Prostate gland (tissue), 2 donors: ENCODE results near the gene PRF1. TPM values are rescaled to one million over a fixed set of nuclear protein-coding genes. Genes with fewer than 3 reads are reported as not detected.

Source experiments
- DNase-seq: peaks from one replicate; pipeline ENCODE4 v3.0.0-alpha.2; 2019; ENCODE audit warnings: low spot score
- H3K27ac ChIP-seq, 2 donors: fragments of 200-600 bp; sonication (generic); 2 replicates each; pipeline ENCODE4 v1.5.1; 2017 to 2019
- H3K27me3 ChIP-seq: fragments of 200-600 bp; sonication (generic); replicated peaks from 2 replicates; pipeline ENCODE4 v1.5.1; 2019; ENCODE audit not compliant: insufficient read depth
- H3K36me3 ChIP-seq, 2 donors: fragments of 200-600 bp; sonication (generic); 1 replicate in 1 of 2; 2 replicates in 1 of 2; pipeline versions ENCODE4 v1.5.1 to v1.8.1; 2017 to 2019
- H3K4me1 ChIP-seq: fragments of 200-600 bp; sonication (generic); replicated peaks from 2 replicates; pipeline ENCODE4 v1.5.1; 2019
- H3K4me3 ChIP-seq, 2 donors: fragments of 200-600 bp; sonication (generic); 2 replicates each; pipeline ENCODE4 v1.5.1; 2017 to 2019
- H3K9me3 ChIP-seq: fragments of 200-600 bp; sonication (generic); 2 replicates; pipeline ENCODE4 v1.5.1; 2017
- CTCF ChIP-seq, 4 experiments: fragments of 200-600 bp in 2 of 4; fragments of 450-650 bp in 2 of 4; sonication (generic) in 2 of 4; IDR thresholded peaks; 1 replicate in 3 of 4; 2 replicates in 1 of 4; pipeline ENCODE4 v1.5.1; 2016 to 2019; ENCODE audit warnings: antibody characterized with exemption in 4 of 4, mild to moderate bottlenecking in 2 of 4, moderate library complexity in 2 of 4
- POLR2A ChIP-seq: fragments of 450-650 bp; IDR thresholded peaks from one replicate; pipeline ENCODE4 v1.6.1; 2016; ENCODE audit warnings: antibody characterized with exemption, mild to moderate bottlenecking
- POLR2AphosphoS5 ChIP-seq: sonication (generic); formaldehyde crosslinking; IDR thresholded peaks from one replicate; pipeline ENCODE4 v1.6.1; 2017; ENCODE audit warnings: antibody characterized with exemption
- WGBS: methylation state at CpG from one replicate; pipeline ENCODE4 v1.1.5; 2018; 5-methylcytosine and 5-hydroxymethylcytosine counted together
- intact Hi-C: fragments of 100-400 bp; cut with DNase I; formaldehyde crosslinking; loops from one replicate; pipeline ENCODE4 v1.14.2; 2022
- total RNA-seq, 2 donors: library from RNA; depleted of rRNA; stranded (reverse); fragments of >200 nt; gene quantifications; one replicate each; pipeline ENCODE4 v1.1.0, GENCODE V29; 2016

The PRF1 gene
- total RNA-seq, 2 donors from 2014 or later: 0.32 to 2.3 TPM

- H3K36me3 ChIP-seq: no peaks in the 10 kb centered on the region
- H3K4me1 ChIP-seq: no peaks in the 10 kb centered on the region
- DNase-seq: no peak
- intact Hi-C loops: no loop called here
- no peaks in the 10 kb centered on the region for H3K27me3 ChIP-seq
- 83% methylated on average over 1 of the region's 1 CpG for WGBS
- H3K4me3 ChIP-seq: no peak overlapping the region
- TF ChIP-seq POLR2A: no peak
- TF ChIP-seq POLR2AphosphoS5: no peak
- TF ChIP-seq CTCF (IDR thresholded peaks at IDR 0.05): no peak
- H3K27ac ChIP-seq: no peak overlapping the region
- no peaks in the 10 kb centered on the region for H3K9me3 ChIP-seq
Observed at GRCh38 chr10:70629338-70629737, 26.8 kb upstream of the PRF1 start.

GRCh38 chr10:70626056-70626455 lies 23.5 kb upstream of the PRF1 start:
- intact Hi-C loops: no loop called here
- H3K27me3 ChIP-seq: no peaks in the 10 kb centered on the region
- H3K36me3 ChIP-seq: no peaks in the 10 kb centered on the region
- H3K9me3 ChIP-seq: no peaks in the 10 kb centered on the region
- H3K4me1 ChIP-seq: no peaks in the 10 kb centered on the region
- H3K27ac ChIP-seq: no peak overlapping the region
- DNase-seq: no peak
- no peak for TF ChIP-seq CTCF (IDR thresholded peaks at IDR 0.05)
- no peak for TF ChIP-seq POLR2A
- no peak for TF ChIP-seq POLR2AphosphoS5
- H3K4me3 ChIP-seq: no peak overlapping the region

- Histone ChIP-seq H3K27me3 (no peaks in the 10 kb centered on the region), H3K27ac (no peak overlapping the region), H3K9me3 (no peaks in the 10 kb centered on the region), H3K4me1 (no peaks in the 10 kb centered on the region), H3K4me3 (no peak overlapping the region), H3K36me3 (no peaks in the 10 kb centered on the region)
- no peak for DNase-seq
- WGBS: 100% methylated on average over 3 of the region's 3 CpGs
- intact Hi-C loops: no loop called here
- TF ChIP-seq POLR2AphosphoS5 (no peak), CTCF (IDR thresholded peaks at IDR 0.05) (no peak), POLR2A (no peak)
Observed at GRCh38 chr10:70622981-70623844, 20.7 kb upstream of the PRF1 start.

- 93% methylated on average over 3 of the region's 3 CpGs for WGBS
- Histone ChIP-seq H3K27me3 (no peaks in the 10 kb centered on the region), H3K4me3 (no peak overlapping the region), H3K9me3 (no peaks in the 10 kb centered on the region), H3K36me3 (no peaks in the 10 kb centered on the region), H3K27ac (no peak overlapping the region), H3K4me1 (no peaks in the 10 kb centered on the region)
- intact Hi-C loops: no loop called here
- TF ChIP-seq CTCF (IDR thresholded peaks at IDR 0.05) (no peak), POLR2A (no peak), POLR2AphosphoS5 (no peak)
- DNase-seq: no peak
Observed at GRCh38 chr10:70622541-70622940, 20.0 kb upstream of the PRF1 start.

GRCh38 chr10:70621503-70622078 lies 19.1 kb upstream of the PRF1 start:
- TF ChIP-seq POLR2AphosphoS5 (no peak), POLR2A (no peak), CTCF (IDR thresholded peaks at IDR 0.05) (no peak)
- WGBS: 91% methylated on average over 4 of the region's 4 CpGs
- intact Hi-C loops: no loop called here
- Histone ChIP-seq H3K36me3 (no peaks in the 10 kb centered on the region), H3K4me3 (no peak overlapping the region), H3K9me3 (no peaks in the 10 kb centered on the region), H3K27ac (no peak overlapping the region), H3K4me1 (no peaks in the 10 kb centered on the region), H3K27me3 (no peaks in the 10 kb centered on the region)
- no peak for DNase-seq
